Keratinocyte (primary cell): Measurements from ENCODE around the gene MOV10L1. TPM values are rescaled to one million over a fixed set of nuclear protein-coding genes. Genes with fewer than 3 reads are reported as not detected.

Experiments
- DNase-seq: peaks from one replicate; pipeline ENCODE4 v3.0.0-alpha.2; 2011; ENCODE audit warnings: low read depth, missing footprints, low spot score
- FAIRE-seq: peaks from 2 replicates; lab custom pipeline; 2011; peaks lifted over from hg19 to GRCh38; lab: Jason Lieb, UNC
- H2AFZ ChIP-seq: 2 replicates; pipeline ENCODE4 v1.6.0; 2012; ENCODE audit warnings: low read length, control low read depth, inconsistent platforms; ENCODE audit not compliant: control insufficient read depth
- H3K27ac ChIP-seq: 2 replicates; pipeline ENCODE4 v1.5.1; 2011; ENCODE audit warnings: low read length; ENCODE audit not compliant: control insufficient read depth, insufficient read depth
- H3K27me3 ChIP-seq: 3 replicates; pipeline ENCODE4 v1.6.0; 2011; ENCODE audit warnings: low read length; ENCODE audit not compliant: control insufficient read depth, insufficient read depth; ENCODE audit errors: extremely low read depth
- H3K36me3 ChIP-seq, 2 experiments: 2 replicates in 1 of 2; 3 replicates in 1 of 2; pipeline ENCODE4 v1.5.1; 2011; ENCODE audit warnings: low read length in 2 of 2, mild to moderate bottlenecking in 1 of 2; ENCODE audit not compliant: control insufficient read depth in 2 of 2, insufficient read depth in 2 of 2; ENCODE audit errors: extremely low read depth in 1 of 2
- H3K4me1 ChIP-seq: 3 replicates; pipeline ENCODE4 v1.5.1; 2011; ENCODE audit warnings: low read length; ENCODE audit not compliant: control insufficient read depth, insufficient read depth; ENCODE audit errors: extremely low read depth
- H3K4me2 ChIP-seq: 3 replicates; pipeline ENCODE4 v1.6.0; 2011; ENCODE audit warnings: low read depth, low read length; ENCODE audit not compliant: control insufficient read depth, insufficient read depth; ENCODE audit errors: extremely low read depth
- H3K4me3 ChIP-seq, 3 experiments: fragments of 200-600 bp in 1 of 3; sonication (generic) in 1 of 3; 2 replicates in 2 of 3; 3 replicates in 1 of 3; pipeline ENCODE4 v1.5.1; 2011 to 2016; ENCODE audit warnings: low read length in 3 of 3, mild to moderate bottlenecking in 3 of 3, control low read depth in 2 of 3, inconsistent platforms in 1 of 3, low read depth in 1 of 3, mixed read lengths in 1 of 3, mixed run types in 1 of 3, moderate library complexity in 1 of 3; ENCODE audit not compliant: control insufficient read depth in 2 of 3, insufficient read depth in 2 of 3; ENCODE audit errors: extremely low read depth in 1 of 3
- H3K79me2 ChIP-seq: 2 replicates; pipeline ENCODE4 v1.6.0; 2012; ENCODE audit warnings: low read length; ENCODE audit not compliant: control insufficient read depth, insufficient read depth
- H3K9ac ChIP-seq: 3 replicates; pipeline ENCODE4 v1.6.0; 2011; ENCODE audit warnings: low read length; ENCODE audit not compliant: control insufficient read depth, insufficient read depth; ENCODE audit errors: extremely low read depth
- H3K9me1 ChIP-seq: 3 replicates; pipeline ENCODE4 v1.6.0; 2011; ENCODE audit warnings: low read length; ENCODE audit not compliant: control insufficient read depth, insufficient read depth; ENCODE audit errors: extremely low read depth
- H3K9me3 ChIP-seq: 2 replicates; pipeline ENCODE4 v1.5.1; 2012; ENCODE audit warnings: low read depth, low read length; ENCODE audit not compliant: control insufficient read depth
- H4K20me1 ChIP-seq: 3 replicates; pipeline ENCODE4 v1.6.0; 2011; ENCODE audit warnings: low read length; ENCODE audit not compliant: control insufficient read depth, insufficient read depth; ENCODE audit errors: extremely low read depth
- EZH2 ChIP-seq: IDR thresholded peaks from one replicate; pipeline ENCODE4 v1.6.1; 2012; ENCODE audit warnings: inconsistent platforms, mild to moderate bottlenecking, low read length, moderate library complexity
- dilution Hi-C: fragments of 300-500 bp; cut with MboI; formaldehyde crosslinking; loops from one replicate; pipeline ENCODE4 v1.7.0; 2020; ENCODE audit warnings: low sequenced_read_pairs; ENCODE audit not compliant: extremely low pct_ligation_motif_present
- polyA plus RNA-seq, 5 experiments: library from polyadenylated mRNA; depleted of rRNA in 3 of 5; stranded (reverse) in 3 of 5; stranded (forward) in 1 of 5; unstranded in 1 of 5; fragments of >200 nt; gene quantifications; 1 replicate in 1 of 5; 2 replicates in 3 of 5; 3 replicates in 1 of 5; pipeline versions ENCODE4 v1.2.1 to v1.2.3, GENCODE V29; 2011 to 2012; ENCODE audit warnings: missing spikeins in 2 of 5, low read depth in 1 of 5, low replicate concordance in 1 of 5
- TF ChIP-seq, protein P1 (sequence below), 3 experiments: IDR thresholded peaks in 1 of 3; conservative IDR thresholded peaks in 1 of 3; optimal IDR thresholded peaks in 1 of 3; 2 replicates in 2 of 3; 3 replicates in 1 of 3; pipeline versions ENCODE3 to v1.5.1; 2011; ENCODE audit warnings: low read length in 3 of 3, mild to moderate bottlenecking in 3 of 3, moderate library complexity in 2 of 3, control low read depth in 1 of 3, inconsistent platforms in 1 of 3; ENCODE audit not compliant: insufficient read depth in 2 of 3; ENCODE audit errors: extremely low read depth in 1 of 3

MOV10L1 gene
- polyA plus RNA-seq, 1 donor (not counting 4 experiments of a cell fraction or from before 2014, with no cell fraction given): not detected

DNA sequence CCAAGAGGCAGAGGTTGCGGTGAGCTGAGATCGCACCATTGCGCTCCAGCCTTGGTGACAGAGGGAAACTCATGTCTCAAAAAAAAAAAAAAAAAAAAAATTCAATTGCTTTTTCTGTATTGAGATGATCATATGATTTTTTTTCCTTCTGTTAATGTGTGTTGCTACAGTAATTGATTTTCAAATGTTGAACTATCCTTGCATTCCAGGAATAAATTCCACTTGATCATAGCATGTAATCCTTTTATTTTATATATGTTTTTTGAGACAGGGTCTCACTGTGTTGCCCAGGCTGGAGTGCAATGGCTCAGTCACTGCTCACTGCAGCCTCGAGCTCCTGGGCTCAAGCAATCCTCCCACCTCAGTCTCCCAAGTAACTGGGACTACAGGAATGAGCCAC lies 33.3 kb downstream of the MOV10L1 start:
- no peaks in the 10 kb centered on the region for H3K79me2 ChIP-seq
- TF ChIP-seq, protein P1, sequence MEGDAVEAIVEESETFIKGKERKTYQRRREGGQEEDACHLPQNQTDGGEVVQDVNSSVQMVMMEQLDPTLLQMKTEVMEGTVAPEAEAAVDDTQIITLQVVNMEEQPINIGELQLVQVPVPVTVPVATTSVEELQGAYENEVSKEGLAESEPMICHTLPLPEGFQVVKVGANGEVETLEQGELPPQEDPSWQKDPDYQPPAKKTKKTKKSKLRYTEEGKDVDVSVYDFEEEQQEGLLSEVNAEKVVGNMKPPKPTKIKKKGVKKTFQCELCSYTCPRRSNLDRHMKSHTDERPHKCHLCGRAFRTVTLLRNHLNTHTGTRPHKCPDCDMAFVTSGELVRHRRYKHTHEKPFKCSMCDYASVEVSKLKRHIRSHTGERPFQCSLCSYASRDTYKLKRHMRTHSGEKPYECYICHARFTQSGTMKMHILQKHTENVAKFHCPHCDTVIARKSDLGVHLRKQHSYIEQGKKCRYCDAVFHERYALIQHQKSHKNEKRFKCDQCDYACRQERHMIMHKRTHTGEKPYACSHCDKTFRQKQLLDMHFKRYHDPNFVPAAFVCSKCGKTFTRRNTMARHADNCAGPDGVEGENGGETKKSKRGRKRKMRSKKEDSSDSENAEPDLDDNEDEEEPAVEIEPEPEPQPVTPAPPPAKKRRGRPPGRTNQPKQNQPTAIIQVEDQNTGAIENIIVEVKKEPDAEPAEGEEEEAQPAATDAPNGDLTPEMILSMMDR (optimal IDR thresholded peaks at IDR 0.05 in 1 of 3, IDR thresholded peaks at IDR 0.05 in 1 of 3, conservative IDR thresholded peaks at IDR 0.05 in 1 of 3; ENCODE audit: extremely low read depth in 1 of 3, insufficient read depth in 2 of 3, low read length in 3 of 3): no peak
- no peak for TF ChIP-seq EZH2
- dilution Hi-C loops: no loop called here
- H3K36me3 ChIP-seq: no peaks in the 10 kb centered on the region
- no peak overlapping the region for H2AFZ ChIP-seq
- H3K27me3 ChIP-seq: peaks cover 32% of the 10 kb centered on the region
- H3K9me1 ChIP-seq: no peaks in the 10 kb centered on the region
- no peak overlapping the region for H3K4me3 ChIP-seq
- H3K9me3 ChIP-seq: peaks cover 5% of the 10 kb centered on the region
- H3K9ac ChIP-seq: no peak overlapping the region
- DNase-seq (no peak), FAIRE-seq (no peak)
- H3K27ac ChIP-seq: no peak overlapping the region
- H3K4me1 ChIP-seq: no peaks in the 10 kb centered on the region
- no peaks in the 10 kb centered on the region for H4K20me1 ChIP-seq
- no peak overlapping the region for H3K4me2 ChIP-seq

DNA sequence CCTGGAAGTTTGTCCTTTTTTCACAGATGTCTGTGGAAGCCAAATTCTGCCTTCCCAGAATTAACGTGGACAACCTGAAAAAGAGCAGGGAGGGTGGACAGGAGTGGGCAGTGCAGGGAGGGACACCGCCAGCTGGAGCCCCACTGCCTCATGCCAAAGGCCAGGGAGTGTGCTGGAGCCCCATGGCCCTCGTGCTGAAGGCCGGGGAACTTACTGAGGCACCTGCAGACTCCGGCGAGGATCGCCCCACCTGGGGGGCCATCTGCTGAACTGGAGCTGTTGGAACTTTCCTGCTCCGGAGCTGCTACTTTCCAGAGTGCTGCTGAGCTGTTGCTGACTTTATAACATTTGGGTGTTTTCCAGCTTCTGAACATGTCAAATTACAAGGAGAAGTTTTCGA lies 35.2 kb downstream of the MOV10L1 start:
- Histone ChIP-seq H2AFZ (no peak overlapping the region), H3K9me3 (peaks cover 5% of the 10 kb centered on the region), H3K9ac (no peak overlapping the region), H3K79me2 (no peaks in the 10 kb centered on the region), H4K20me1 (no peaks in the 10 kb centered on the region), H3K36me3 (no peaks in the 10 kb centered on the region), H3K9me1 (no peaks in the 10 kb centered on the region), H3K4me3 (no peak overlapping the region), H3K4me2 (no peak overlapping the region), H3K4me1 (no peaks in the 10 kb centered on the region), H3K27me3 (peaks cover 20% of the 10 kb centered on the region), H3K27ac (no peak overlapping the region)
- dilution Hi-C loops: no loop called here
- DNase-seq: no peak
- no peak for TF ChIP-seq EZH2
- TF ChIP-seq, protein P1 (optimal IDR thresholded peaks at IDR 0.05 in 1 of 3, IDR thresholded peaks at IDR 0.05 in 1 of 3, conservative IDR thresholded peaks at IDR 0.05 in 1 of 3; ENCODE audit: extremely low read depth in 1 of 3, insufficient read depth in 2 of 3, low read length in 3 of 3): no peak
- no peak for FAIRE-seq
